Middle frontal gyrus (tissue), 1 donor: ENCODE results near the gene FLNA.
"Not testable (repeated sequence)": the region's sequence is repeated elsewhere in the genome, so short reads cannot be mapped to it uniquely, and the experiment has no call there.

ENCODE experiments used
- DNase-seq: peaks from one replicate; pipeline ENCODE4 v3.0.0-alpha.2; 2015; ENCODE audit warnings: low spot score; ENCODE audit errors: extremely low spot score

The FLNA gene

GRCh38 chrX:154374313-154375155 lies at the start of gene FLNA:
FLNA (minus strand) TSS chrX:154374634; CDS start chrX:154371245, 3,389 bp downstream.
- no peak for DNase-seq

GRCh38 chrX:154420402-154420756 lies 45.9 kb upstream of the FLNA start:
- no peak for DNase-seq

GRCh38 chrX:154419688-154420401 lies 45.4 kb upstream of the FLNA start:
- DNase-seq: no peak

GRCh38 chrX:154419189-154419588 lies 44.8 kb upstream of the FLNA start:
- DNase-seq: no peak

- no peak for DNase-seq
Measured at GRCh38 chrX:154417157-154417556, 42.7 kb upstream of the FLNA start.

- no peak for DNase-seq
Measured at GRCh38 chrX:154413142-154413541, 38.7 kb upstream of the FLNA start.

GRCh38 chrX:154412468-154412867 lies 38.0 kb upstream of the FLNA start:
- DNase-seq: no peak

GRCh38 chrX:154411981-154412340 lies 37.5 kb upstream of the FLNA start:
- no peak for DNase-seq

- DNase-seq: no peak
Measured at GRCh38 chrX:154409222-154409871, 34.9 kb upstream of the FLNA start, which contains the start of gene DNASE1L1. DNASE1L1 (minus strand) TSS chrX:154409254; CDS start chrX:154405568, 3,686 bp downstream.

- no peak for DNase-seq
Measured at GRCh38 chrX:154408659-154409221, 34.3 kb upstream of the FLNA start.

GRCh38 chrX:154404625-154405192 lies 30.3 kb upstream of the FLNA start:
- no peak for DNase-seq

- DNase-seq: no peak
Measured at GRCh38 chrX:154403858-154404257, 29.4 kb upstream of the FLNA start.

GRCh38 chrX:154403192-154403591 lies 28.8 kb upstream of the FLNA start:
- no peak for DNase-seq

GRCh38 chrX:154402622-154403127 lies 28.2 kb upstream of the FLNA start:
- no peak for DNase-seq

- DNase-seq: no peak
Measured at GRCh38 chrX:154401918-154402621, 27.6 kb upstream of the FLNA start.

- DNase-seq: no peak
Measured at GRCh38 chrX:154401045-154401799, 26.8 kb upstream of the FLNA start.

GRCh38 chrX:154400369-154400817 lies 26.0 kb upstream of the FLNA start:
- not testable (repeated sequence) for DNase-seq

- DNase-seq: no peak
Measured at GRCh38 chrX:154399527-154400368, 25.3 kb upstream of the FLNA start.
